Fibroblast of lung (primary cell): Measurements from ENCODE around the gene CENPL. TPM values are rescaled to one million over a fixed set of nuclear protein-coding genes. Genes with fewer than 3 reads are reported as not detected.

ENCODE experiments used
- DNase-seq, 2 donors: peaks; one replicate each; pipeline versions ENCODE4 v3.0.0 to v3.0.0-alpha.2; 2010; ENCODE audit warnings: low read depth in 2 of 2
- H2AFZ ChIP-seq: 2 replicates; pipeline ENCODE4 v1.5.1; 2012; ENCODE audit warnings: low read length, control low read depth, inconsistent platforms
- H3K27ac ChIP-seq: 2 replicates; pipeline ENCODE4 v1.5.1; 2011; ENCODE audit warnings: low read length, control low read depth; ENCODE audit not compliant: insufficient read depth
- H3K27me3 ChIP-seq: 2 replicates; pipeline ENCODE4 v1.5.1; 2011; ENCODE audit warnings: mild to moderate bottlenecking, low read length; ENCODE audit not compliant: control insufficient read depth, insufficient read depth
- H3K36me3 ChIP-seq: 2 replicates; pipeline ENCODE4 v1.5.1; 2011; ENCODE audit warnings: low read length; ENCODE audit not compliant: control insufficient read depth, insufficient read depth
- H3K4me1 ChIP-seq: 2 replicates; pipeline ENCODE4 v1.5.1; 2011; ENCODE audit warnings: low read length; ENCODE audit not compliant: control insufficient read depth, insufficient read depth; ENCODE audit errors: extremely low read depth
- H3K4me2 ChIP-seq: 2 replicates; pipeline ENCODE4 v1.5.1; 2011; ENCODE audit warnings: low read length, control low read depth; ENCODE audit not compliant: insufficient read depth; ENCODE audit errors: extremely low read depth
- H3K4me3 ChIP-seq, 4 experiments: fragments of 200-600 bp in 1 of 4; sonication (generic) in 1 of 4; replicated peaks in 1 of 4; 2 replicates each; pipeline ENCODE4 v1.5.1; 2011 to 2016; ENCODE audit warnings: low read length in 4 of 4, low read depth in 3 of 4, mild to moderate bottlenecking in 3 of 4, control low read depth in 2 of 4, inconsistent platforms in 1 of 4, mixed read lengths in 1 of 4; ENCODE audit not compliant: insufficient read depth in 1 of 4; ENCODE audit errors: control extremely low read depth in 1 of 4
- H3K79me2 ChIP-seq: 2 replicates; pipeline ENCODE4 v1.5.1; 2012; ENCODE audit warnings: mild to moderate bottlenecking, low read length, inconsistent platforms; ENCODE audit not compliant: control insufficient read depth, insufficient read depth
- H3K9ac ChIP-seq: 2 replicates; pipeline ENCODE4 v1.5.1; 2011; ENCODE audit warnings: mild to moderate bottlenecking, low read length, control low read depth; ENCODE audit not compliant: insufficient read depth
- H3K9me3 ChIP-seq: 2 replicates; pipeline ENCODE4 v1.5.1; 2012; ENCODE audit warnings: low read depth, low read length; ENCODE audit not compliant: control insufficient read depth, insufficient read depth
- H4K20me1 ChIP-seq: 2 replicates; pipeline ENCODE4 v1.5.1; 2011; ENCODE audit warnings: low read length; ENCODE audit not compliant: control insufficient read depth, insufficient read depth; ENCODE audit errors: extremely low read depth
- CTCF ChIP-seq, 2 donors: IDR thresholded peaks in 1 of 2; conservative IDR thresholded peaks in 1 of 2; 1 replicate in 1 of 2; 2 replicates in 1 of 2; pipeline ENCODE4 v1.5.1; 2011 to 2012; ENCODE audit warnings: low read length in 2 of 2, control low read depth in 1 of 2, inconsistent platforms in 1 of 2, low read depth in 1 of 2, mild to moderate bottlenecking in 1 of 2
- EZH2 ChIP-seq: IDR thresholded peaks from 2 replicates; pipeline ENCODE4 v1.5.1; 2012; ENCODE audit warnings: low read length, control low read depth, mild to moderate bottlenecking; ENCODE audit errors: missing control alignments
- polyA plus RNA-seq, 2 donors: library from polyadenylated mRNA; depleted of rRNA in 1 of 2; stranded (reverse) in 1 of 2; unstranded in 1 of 2; fragments of >200 nt; gene quantifications; 2 replicates each; pipeline ENCODE4 v1.2.1, GENCODE V29; 2011 to 2012; ENCODE audit warnings: missing spikeins in 1 of 2
- total RNA-seq: library from RNA; depleted of rRNA; stranded (reverse); fragments of >200 nt; gene quantifications from 2 replicates; pipeline ENCODE4 v1.2.1, GENCODE V29; 2014

CENPL gene
- total and polyA plus RNA-seq, 2 donors (not counting 1 experiment from before 2014, with no cell fraction given) = 9.9 to 16.0 TPM

GRCh38 chr1:173852105-173852504 is 27.4 kb upstream of the CENPL start:
- Histone ChIP-seq H3K4me1 (peaks cover 8% of the 10 kb centered on the region), H3K9me3 (no peaks in the 10 kb centered on the region), H4K20me1 (no peaks in the 10 kb centered on the region), H2AFZ (no peak overlapping the region), H3K36me3 (peaks cover 4% of the 10 kb centered on the region), H3K79me2 (no peaks in the 10 kb centered on the region), H3K4me3 (no peak overlapping the region), H3K9ac (no peak overlapping the region), H3K27me3 (no peaks in the 10 kb centered on the region), H3K4me2 (no peak overlapping the region), H3K27ac (no peak overlapping the region)
- no peak for DNase-seq
- TF ChIP-seq CTCF (conservative IDR thresholded peaks at IDR 0.05 in 1 of 2, IDR thresholded peaks at IDR 0.05 in 1 of 2; ENCODE audit: low read depth in 1 of 2, low read length in 2 of 2) (no peak), EZH2 (no peak)

GRCh38 chr1:173832748-173833147 is 8.1 kb upstream of the CENPL start:
- H3K36me3 ChIP-seq = no peaks in the 10 kb centered on the region
- no peaks in the 10 kb centered on the region for H4K20me1 ChIP-seq
- no peaks in the 10 kb centered on the region for H3K27me3 ChIP-seq
- H3K4me1 ChIP-seq = no peaks in the 10 kb centered on the region
- H3K9ac ChIP-seq = no peak overlapping the region
- H3K27ac ChIP-seq = no peak overlapping the region
- TF ChIP-seq CTCF (conservative IDR thresholded peaks at IDR 0.05 in 1 of 2, IDR thresholded peaks at IDR 0.05 in 1 of 2; ENCODE audit: low read depth in 1 of 2, low read length in 2 of 2) (no peak), EZH2 (no peak)
- DNase-seq = no peak
- H3K4me3 ChIP-seq = no peak overlapping the region
- no peak overlapping the region for H2AFZ ChIP-seq
- no peak overlapping the region for H3K4me2 ChIP-seq
- H3K79me2 ChIP-seq = no peaks in the 10 kb centered on the region
- H3K9me3 ChIP-seq = no peaks in the 10 kb centered on the region

GRCh38 chr1:173827611-173828010 is 2.9 kb upstream of the CENPL start:
- Histone ChIP-seq H4K20me1 (no peaks in the 10 kb centered on the region), H3K79me2 (peaks cover 12% of the 10 kb centered on the region), H3K4me2 (no peak overlapping the region), H3K4me3 (no peak overlapping the region), H2AFZ (no peak overlapping the region), H3K4me1 (no peaks in the 10 kb centered on the region), H3K9me3 (no peaks in the 10 kb centered on the region), H3K9ac (no peak overlapping the region), H3K36me3 (no peaks in the 10 kb centered on the region), H3K27ac (no peak overlapping the region), H3K27me3 (no peaks in the 10 kb centered on the region)
- TF ChIP-seq CTCF (conservative IDR thresholded peaks at IDR 0.05 in 1 of 2, IDR thresholded peaks at IDR 0.05 in 1 of 2; ENCODE audit: low read depth in 1 of 2, low read length in 2 of 2) (no peak), EZH2 (no peak)
- no peak for DNase-seq
